Neuron (in vitro differentiated cells): Measurements from ENCODE around the gene FBN2.
"Not testable (repeated sequence)": the region's sequence is repeated elsewhere in the genome, so short reads cannot be mapped to it uniquely, and the experiment has no call there.

Experiments
- H2AFZ ChIP-seq: one replicate; pipeline ENCODE4 v1.6.1; 2013; ENCODE audit warnings: low read depth, mild to moderate bottlenecking, inconsistent platforms, low read length, moderate library complexity
- H3K27me3 ChIP-seq: one replicate; pipeline ENCODE4 v1.6.1; 2013; ENCODE audit warnings: low read length; ENCODE audit not compliant: insufficient read depth
- H3K36me3 ChIP-seq: one replicate; pipeline ENCODE4 v1.6.1; 2013; ENCODE audit warnings: low read length; ENCODE audit not compliant: insufficient read depth
- H3K4me1 ChIP-seq: one replicate; pipeline ENCODE4 v1.6.1; 2013; ENCODE audit warnings: low read length; ENCODE audit not compliant: insufficient read depth
- H3K4me3 ChIP-seq: 2 replicates; pipeline ENCODE4 v1.5.1; 2013; ENCODE audit warnings: mild to moderate bottlenecking, low read length, moderate library complexity
- H3K9me3 ChIP-seq: one replicate; pipeline ENCODE4 v1.6.1; 2013; ENCODE audit warnings: low read length

Gene FBN2

DNA sequence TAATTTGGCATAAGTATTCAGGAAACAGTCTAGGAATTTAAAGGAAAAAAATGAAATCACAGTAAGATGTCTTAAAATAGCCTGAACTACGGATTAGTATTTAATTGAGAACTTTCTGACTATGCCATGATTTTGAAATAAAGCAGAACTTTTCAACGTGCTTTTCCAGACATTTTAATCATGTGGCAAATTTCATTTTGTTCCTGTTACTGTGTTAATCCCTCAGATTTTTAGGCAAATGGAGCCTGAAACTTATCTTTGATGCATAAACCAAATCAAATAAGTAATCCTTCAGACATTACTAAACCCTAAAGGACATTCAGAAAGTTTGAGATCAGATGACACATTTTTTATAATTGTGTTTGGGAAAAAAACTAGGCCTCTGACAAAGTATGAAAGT is 75.7 kb downstream of the FBN2 start:
- Histone ChIP-seq H3K36me3 (no peaks in the 10 kb centered on the region), H3K9me3 (no peaks in the 10 kb centered on the region), H3K4me3 (no peak overlapping the region), H2AFZ (no peak overlapping the region), H3K27me3 (no peaks in the 10 kb centered on the region), H3K4me1 (no peaks in the 10 kb centered on the region)

DNA sequence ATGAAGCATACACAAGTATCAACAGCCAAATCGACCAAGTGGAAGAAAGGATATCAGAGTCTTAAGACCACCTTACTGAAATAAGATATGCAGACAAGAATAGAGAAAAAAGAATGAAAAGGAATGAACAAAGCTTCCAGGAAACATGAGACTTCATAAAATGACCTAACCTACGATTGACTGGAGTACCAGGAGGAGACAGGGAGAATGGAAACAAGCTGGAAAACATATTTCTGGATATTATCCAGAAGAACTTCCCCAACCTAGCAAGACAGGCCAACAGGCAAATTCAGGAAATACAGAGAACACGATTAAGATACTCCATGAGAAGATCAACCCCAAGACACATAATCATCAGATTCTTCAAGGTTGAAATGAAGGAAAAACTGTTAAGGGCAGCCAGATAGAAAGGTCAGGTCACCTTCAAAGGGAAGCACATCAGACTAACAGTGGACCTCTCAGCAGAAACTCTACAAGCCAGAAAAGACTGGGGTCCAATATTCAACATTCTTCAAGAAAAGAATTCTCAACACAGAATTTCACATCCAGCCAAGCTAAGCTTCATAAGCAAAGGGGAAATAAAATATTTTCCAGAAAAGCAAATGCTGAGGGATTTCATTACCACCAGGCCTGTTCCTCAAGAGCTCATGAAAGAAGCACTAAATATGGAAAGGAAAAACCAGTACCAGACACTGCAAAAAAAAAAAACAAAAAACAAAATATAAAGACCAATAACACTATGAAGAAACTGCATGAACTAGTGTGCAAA is 80.7 kb downstream of the FBN2 start:
- H3K27me3 ChIP-seq, H3K4me1 ChIP-seq, H3K9me3 ChIP-seq, H3K36me3 ChIP-seq, H3K4me3 ChIP-seq, H2AFZ ChIP-seq: not testable (repeated sequence)

DNA sequence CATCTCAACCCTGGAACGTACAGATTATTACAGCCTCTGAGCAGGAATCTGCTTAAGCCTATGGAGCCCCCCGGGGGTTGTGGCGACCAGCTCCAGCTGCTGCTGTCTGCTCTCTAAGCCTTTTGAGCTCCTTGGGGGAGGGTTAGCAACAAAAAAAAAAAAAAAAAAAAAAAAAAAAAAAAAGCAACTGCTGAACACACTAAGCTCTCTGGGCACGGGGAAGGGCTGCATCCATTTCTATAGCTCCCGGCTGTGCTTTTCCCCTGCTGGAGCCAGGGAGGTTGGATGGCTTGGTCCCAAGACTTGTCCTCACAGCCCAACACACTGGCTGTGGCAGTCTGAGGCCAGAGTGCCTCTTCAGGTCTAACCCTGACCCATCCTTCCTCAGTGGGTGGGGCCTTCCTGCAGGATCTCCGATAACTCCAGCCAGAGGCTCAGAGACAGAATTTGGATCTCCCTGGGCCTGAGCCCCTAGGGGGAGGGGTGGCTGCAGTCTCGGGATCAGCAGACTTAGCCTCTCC is 82.1 kb downstream of the FBN2 start:
- H3K4me3 ChIP-seq = no peak overlapping the region
- no peaks in the 10 kb centered on the region for H3K27me3 ChIP-seq
- H3K4me1 ChIP-seq = no peaks in the 10 kb centered on the region
- peaks cover 2% of the 10 kb centered on the region for H3K36me3 ChIP-seq
- no peak overlapping the region for H2AFZ ChIP-seq
- H3K9me3 ChIP-seq = no peaks in the 10 kb centered on the region

DNA sequence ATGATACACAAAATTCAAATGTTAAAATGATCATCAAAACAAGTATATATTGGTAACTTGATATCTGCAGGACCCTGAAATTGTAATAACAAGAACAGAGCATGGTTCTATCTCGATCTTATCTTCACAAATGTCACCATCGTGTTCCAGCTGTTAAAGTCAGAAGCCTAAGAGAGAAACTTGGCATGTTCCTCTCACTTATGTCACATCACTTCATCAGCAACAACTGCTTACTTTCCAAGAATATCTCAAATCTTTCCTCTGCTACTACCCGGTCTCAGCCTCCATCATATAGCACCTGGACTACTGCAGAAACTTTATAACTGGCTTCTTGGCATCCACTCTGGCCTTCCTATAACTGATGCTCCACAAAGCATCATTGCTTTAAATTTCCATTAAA is 84.9 kb downstream of the FBN2 start:
- Histone ChIP-seq H3K9me3 (no peaks in the 10 kb centered on the region), H3K4me1 (no peaks in the 10 kb centered on the region), H2AFZ (no peak overlapping the region), H3K27me3 (no peaks in the 10 kb centered on the region), H3K36me3 (peaks cover 2% of the 10 kb centered on the region), H3K4me3 (no peak overlapping the region)

DNA sequence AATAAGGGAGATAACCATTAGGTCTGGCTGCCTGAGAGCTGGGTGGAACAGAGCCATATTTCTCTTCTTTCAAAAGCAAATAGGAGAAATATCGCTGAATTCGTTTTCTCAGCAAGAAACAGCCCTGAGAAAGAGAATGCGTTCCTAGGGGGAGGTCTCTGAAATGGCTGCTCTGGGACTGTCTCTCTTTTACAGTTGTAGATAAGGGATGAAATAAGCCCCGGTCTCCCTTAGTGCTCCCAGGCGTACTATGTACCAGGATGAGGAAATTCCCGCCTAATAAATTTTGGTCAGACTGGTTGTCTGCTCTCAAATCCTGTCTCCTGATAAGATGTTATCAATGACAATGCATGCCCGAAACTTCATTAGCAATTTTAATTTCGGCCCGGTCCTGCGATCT is 90.8 kb downstream of the FBN2 start:
- H2AFZ ChIP-seq, H3K27me3 ChIP-seq, H3K4me3 ChIP-seq, H3K9me3 ChIP-seq, H3K4me1 ChIP-seq, H3K36me3 ChIP-seq: not testable (repeated sequence)

DNA sequence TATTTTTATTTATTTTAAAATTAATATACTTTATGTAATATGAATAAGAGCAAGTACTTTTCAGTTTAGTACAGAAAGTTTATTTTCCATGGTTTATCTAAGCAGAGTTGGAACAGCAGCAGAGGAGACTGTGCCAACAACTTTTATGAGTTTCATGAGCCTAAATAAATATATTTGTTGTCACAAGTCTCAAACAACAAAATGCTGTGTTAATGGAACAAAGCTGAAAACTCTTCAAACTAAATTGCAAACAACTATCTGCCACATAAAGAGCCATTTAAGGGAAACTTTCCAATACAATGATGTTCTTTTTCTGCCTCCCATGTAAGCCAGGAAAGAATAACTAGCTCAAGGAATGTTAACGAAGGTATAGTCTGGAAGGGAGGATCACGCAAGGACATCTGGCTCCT is 96.1 kb downstream of the FBN2 start:
- no peaks in the 10 kb centered on the region for H3K9me3 ChIP-seq
- no peaks in the 10 kb centered on the region for H3K27me3 ChIP-seq
- H2AFZ ChIP-seq = no peak overlapping the region
- H3K4me3 ChIP-seq = no peak overlapping the region
- no peaks in the 10 kb centered on the region for H3K4me1 ChIP-seq
- peaks cover 2% of the 10 kb centered on the region for H3K36me3 ChIP-seq

DNA sequence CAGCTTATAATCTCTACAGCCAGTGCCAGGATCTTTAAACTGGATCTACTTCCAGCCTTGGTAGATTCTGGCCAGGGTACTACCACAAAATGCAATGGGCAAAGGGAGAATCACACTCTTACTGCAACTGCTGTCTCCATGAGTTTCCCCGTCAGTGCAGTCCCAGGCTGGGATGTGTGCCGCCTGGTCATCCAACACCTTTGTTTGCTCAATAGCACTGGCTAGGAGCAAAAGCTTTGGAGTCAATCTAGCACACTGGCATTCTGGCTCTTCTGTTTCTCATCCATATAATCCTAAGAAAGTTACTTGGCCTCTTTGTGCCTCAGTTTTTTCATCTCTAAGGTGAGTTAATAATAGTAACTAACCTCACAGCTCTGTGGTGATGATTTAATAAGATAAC is 96.9 kb downstream of the FBN2 start:
- no peaks in the 10 kb centered on the region for H3K27me3 ChIP-seq
- no peaks in the 10 kb centered on the region for H3K4me1 ChIP-seq
- H2AFZ ChIP-seq = no peak overlapping the region
- H3K36me3 ChIP-seq = peaks cover 2% of the 10 kb centered on the region
- H3K4me3 ChIP-seq = no peak overlapping the region
- no peaks in the 10 kb centered on the region for H3K9me3 ChIP-seq

DNA sequence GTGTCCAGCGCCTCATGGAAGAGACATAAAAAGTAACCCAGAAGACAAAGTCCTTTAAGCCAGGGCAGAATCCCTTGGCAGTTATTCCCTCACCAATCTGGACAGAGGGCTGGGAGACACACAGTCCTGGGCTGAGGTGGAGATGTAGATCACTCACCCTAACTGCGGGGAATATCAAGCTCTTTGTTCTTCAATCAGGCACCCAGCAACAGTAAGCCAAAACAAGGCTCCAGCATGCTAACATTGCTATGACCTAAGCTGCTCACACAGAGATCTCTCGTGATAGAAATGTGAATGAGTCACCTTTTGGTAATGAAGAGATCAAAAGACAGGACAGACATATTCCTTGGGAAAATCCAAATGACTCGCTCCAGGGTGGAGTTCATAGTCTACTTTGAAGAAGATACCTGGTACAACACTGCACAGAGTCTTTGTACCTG is 101.3 kb downstream of the FBN2 start:
- no peak overlapping the region for H3K4me3 ChIP-seq
- H2AFZ ChIP-seq = no peak overlapping the region
- H3K36me3 ChIP-seq = no peaks in the 10 kb centered on the region
- no peaks in the 10 kb centered on the region for H3K4me1 ChIP-seq
- H3K27me3 ChIP-seq = no peaks in the 10 kb centered on the region
- no peaks in the 10 kb centered on the region for H3K9me3 ChIP-seq

DNA sequence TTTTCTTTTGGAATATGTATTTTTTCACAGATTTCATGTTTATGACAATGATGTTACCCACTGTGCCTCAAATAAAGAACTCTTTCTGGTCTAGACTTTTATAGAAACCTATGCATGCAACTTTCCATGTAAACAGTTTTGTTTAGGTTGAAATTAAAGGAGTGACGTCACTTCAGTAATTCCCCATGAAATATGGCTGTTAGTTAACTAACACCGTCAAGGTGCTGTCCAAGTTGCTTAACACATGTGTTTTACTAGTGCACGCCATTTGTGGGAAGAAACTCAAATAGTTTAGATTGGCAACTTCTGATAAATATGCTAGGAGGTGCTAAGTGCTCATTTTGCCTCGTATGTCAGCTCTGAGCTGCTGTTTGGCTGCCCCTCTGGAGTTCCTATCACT is 102.2 kb downstream of the FBN2 start:
- H3K27me3 ChIP-seq = no peaks in the 10 kb centered on the region
- no peaks in the 10 kb centered on the region for H3K9me3 ChIP-seq
- no peaks in the 10 kb centered on the region for H3K4me1 ChIP-seq
- no peak overlapping the region for H3K4me3 ChIP-seq
- H3K36me3 ChIP-seq = no peaks in the 10 kb centered on the region
- no peak overlapping the region for H2AFZ ChIP-seq

DNA sequence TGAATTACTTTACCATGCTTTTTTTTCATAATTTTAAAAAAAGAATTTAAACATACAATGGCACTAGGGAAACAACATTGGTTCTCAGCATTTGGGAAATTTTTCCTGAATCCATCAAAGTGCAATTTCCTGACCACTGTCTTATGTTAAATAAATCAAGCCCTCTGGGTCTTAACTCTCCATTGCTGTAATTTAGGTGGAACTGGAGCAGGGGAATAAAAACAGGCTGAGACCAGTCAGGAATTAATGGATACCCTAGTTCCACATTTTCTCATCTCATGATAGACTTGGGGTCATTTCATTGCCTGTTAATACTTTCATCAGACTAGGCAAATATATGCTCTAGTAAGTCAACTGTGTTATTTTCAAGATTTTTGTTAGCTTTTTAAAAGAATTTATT is 103.1 kb downstream of the FBN2 start:
- H2AFZ ChIP-seq = no peak overlapping the region
- no peaks in the 10 kb centered on the region for H3K9me3 ChIP-seq
- H3K4me1 ChIP-seq = no peaks in the 10 kb centered on the region
- no peaks in the 10 kb centered on the region for H3K27me3 ChIP-seq
- no peaks in the 10 kb centered on the region for H3K36me3 ChIP-seq
- no peak overlapping the region for H3K4me3 ChIP-seq

DNA sequence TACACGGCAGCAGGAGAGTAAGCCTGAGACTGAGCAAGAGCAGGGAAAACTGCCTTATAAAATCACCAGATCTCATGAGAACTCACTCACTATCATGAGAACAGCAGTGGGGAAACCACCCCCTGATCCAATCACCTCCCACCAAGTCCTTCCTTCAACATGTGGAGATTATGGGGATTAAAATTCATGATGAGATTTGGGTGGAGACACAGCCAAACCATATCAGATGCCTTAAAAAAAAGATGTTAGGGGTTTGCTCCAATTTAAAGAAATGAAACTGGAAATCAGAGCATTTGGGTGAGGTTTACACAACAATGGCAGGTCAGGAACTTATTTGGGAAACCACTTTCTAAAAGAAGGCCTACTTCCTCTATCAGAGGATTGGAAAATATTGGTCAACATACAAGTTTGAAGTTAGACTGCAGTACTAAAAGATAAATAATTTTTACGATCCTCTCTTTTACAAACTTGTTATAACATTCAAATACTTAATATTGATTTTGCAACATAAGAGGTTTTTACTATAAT is 105.1 kb downstream of the FBN2 start:
- Histone ChIP-seq H3K4me3 (no peak overlapping the region), H2AFZ (no peak overlapping the region), H3K4me1 (no peaks in the 10 kb centered on the region), H3K9me3 (no peaks in the 10 kb centered on the region), H3K36me3 (no peaks in the 10 kb centered on the region), H3K27me3 (no peaks in the 10 kb centered on the region)

DNA sequence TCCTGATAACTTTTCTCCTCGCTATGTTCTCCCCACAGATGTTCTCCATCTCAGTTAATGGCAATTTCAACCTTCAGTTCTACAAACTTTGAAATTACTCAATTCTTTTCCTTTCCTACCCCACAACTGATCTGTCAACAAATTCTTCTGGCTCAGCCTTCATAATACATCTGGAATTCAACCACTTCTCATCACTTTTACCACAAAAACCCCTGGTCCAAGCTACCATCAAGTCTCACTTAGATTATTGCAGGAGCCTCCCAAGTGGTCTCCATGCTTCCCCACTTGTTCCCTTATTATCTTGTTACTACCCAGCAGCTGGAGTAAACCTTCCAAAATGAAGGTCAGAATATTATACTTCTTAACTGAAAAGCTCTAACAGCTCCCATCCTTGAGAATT is 110.1 kb downstream of the FBN2 start:
- Histone ChIP-seq H2AFZ (no peak overlapping the region), H3K9me3 (no peaks in the 10 kb centered on the region), H3K27me3 (no peaks in the 10 kb centered on the region), H3K36me3 (no peaks in the 10 kb centered on the region), H3K4me1 (no peaks in the 10 kb centered on the region), H3K4me3 (no peak overlapping the region)

DNA sequence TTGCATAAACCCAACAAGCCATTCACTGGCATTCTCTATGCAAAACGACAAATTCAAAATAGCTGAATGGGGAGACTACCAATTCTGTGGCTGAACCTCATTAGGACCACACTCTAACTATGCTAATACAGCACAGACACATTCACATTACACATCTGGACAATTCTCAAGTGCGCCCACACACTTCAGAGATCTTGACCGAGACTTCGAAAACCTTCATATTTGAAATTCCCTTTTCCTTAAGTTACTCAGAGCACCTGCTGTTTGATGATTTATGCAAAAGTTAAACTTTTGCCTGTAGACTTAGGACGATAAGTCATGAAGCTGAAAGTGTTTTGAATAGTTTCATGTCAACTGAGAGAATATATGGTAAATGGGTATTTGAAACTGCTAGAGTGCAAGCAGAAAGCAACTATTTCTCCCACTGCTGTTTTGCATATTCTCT is 111.9 kb downstream of the FBN2 start:
- H3K9me3 ChIP-seq = no peaks in the 10 kb centered on the region
- no peaks in the 10 kb centered on the region for H3K27me3 ChIP-seq
- H2AFZ ChIP-seq = no peak overlapping the region
- H3K36me3 ChIP-seq = no peaks in the 10 kb centered on the region
- H3K4me1 ChIP-seq = no peaks in the 10 kb centered on the region
- H3K4me3 ChIP-seq = no peak overlapping the region

DNA sequence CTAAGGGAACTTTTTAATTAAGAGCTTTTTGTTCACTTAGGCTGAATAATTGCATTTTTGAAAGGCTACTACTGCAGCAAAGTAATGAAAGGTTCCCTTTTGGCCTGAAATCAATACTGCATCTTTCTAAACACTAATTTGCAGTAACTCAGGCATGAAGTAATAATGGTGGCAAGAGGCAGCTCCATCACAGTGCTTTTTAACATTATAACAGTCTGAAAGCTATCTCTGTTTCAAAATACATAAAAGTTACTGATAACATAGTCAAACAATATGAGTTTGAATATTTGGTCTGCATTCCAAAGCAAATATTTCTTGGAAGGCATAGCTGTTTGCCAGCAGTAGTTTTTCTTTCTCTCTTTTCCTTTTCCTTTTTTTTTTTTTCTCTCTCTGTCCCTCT is 113.4 kb downstream of the FBN2 start:
- Histone ChIP-seq H3K36me3 (no peaks in the 10 kb centered on the region), H3K9me3 (no peaks in the 10 kb centered on the region), H2AFZ (no peak overlapping the region), H3K27me3 (no peaks in the 10 kb centered on the region), H3K4me1 (no peaks in the 10 kb centered on the region), H3K4me3 (no peak overlapping the region)
